ENCODE measurements around the gene AATK. TPM values are rescaled to one million over a fixed set of nuclear protein-coding genes. Genes with fewer than 3 reads are reported as not detected.

Gene AATK
- total RNA-seq, 1 experiment from 2014 or later: 4.4 TPM

GRCh38 chr17:81096741-81097133 lies 69.3 kb downstream of the AATK start:
- ChIA-PET CTCF (interaction anchor here (0.7 to 3.5 kb wide), 5 partner anchors 18 to 108 kb away, joined by 3 to 34 read pairs (median 4); no protein-coding TSS in a partner anchor), POLR2A (no interaction called here), RAD21 (ENCODE audit: low non-redundant PET in 1 of 2, low total read pairs in 2 of 2, uncharacterized antibody in 2 of 2, unreplicated experiment in 2 of 2) (interaction anchor here in 1 of 2 experiments (1.2 kb wide), 1 partner anchor 73 kb away, joined by 6 read pairs; no protein-coding TSS in a partner anchor)
- ATAC-seq (no peak), DNase-seq (ENCODE audit: low read depth, low spot score) (no peak)
- H3K4me2 ChIP-seq (ENCODE audit: low read length): peak overlapping the region; percentile 94
- H2AFZ ChIP-seq (ENCODE audit: low read depth, low read length, poor library complexity, severe bottlenecking): no peak overlapping the region
- no peaks in the 10 kb centered on the region for H3K27me3 ChIP-seq (ENCODE audit: insufficient read depth, low read length)
- H4K20me1 ChIP-seq (ENCODE audit: insufficient read depth): no peaks in the 10 kb centered on the region
- H3K9me3 ChIP-seq (ENCODE audit: control insufficient read depth in 1 of 2, insufficient read depth in 1 of 2, low read depth in 1 of 2, low read length in 2 of 2): no peaks in the 10 kb centered on the region
- H3K9ac ChIP-seq (ENCODE audit: low read length): peak overlapping the region; percentile 72
- H3K4me1 ChIP-seq (ENCODE audit: control insufficient read depth in 1 of 2, insufficient read depth in 2 of 2, low read length in 2 of 2): peaks cover 71 to 85% of the 10 kb centered on the region in 2 experiments
- peak overlapping the region in 1 of 2 experiments; percentile 53; a peak in 2 of 4 replicates for H3K4me3 ChIP-seq (replicated peaks in 1 of 2; ENCODE audit: low read depth in 1 of 2, low read length in 2 of 2)
- peaks cover 13% of the 10 kb centered on the region; the same call in 1 of the 2 replicates for H3K79me2 ChIP-seq (ENCODE audit: insufficient read depth, low read length)
- H3K27ac ChIP-seq (ENCODE audit: low read depth, low read length): peak overlapping the region; percentile 95
- TF ChIP-seq SP1 (IDR thresholded peaks at IDR 0.05; ENCODE audit: low read depth) (no peak), RAD21 (IDR thresholded peaks at IDR 0.05; ENCODE audit: low read depth) (no peak), TCF7L2 (IDR thresholded peaks at IDR 0.05; ENCODE audit: borderline replicate concordance, extremely low read depth, insufficient read depth, insufficient read length) (no peak), EGR1 (IDR thresholded peaks at IDR 0.05; ENCODE audit: low read depth) (no peak), ZNF274 (IDR thresholded peaks at IDR 0.05; ENCODE audit: low read depth, low read length) (no peak), REST (IDR thresholded peaks at IDR 0.05; ENCODE audit: low read depth) (no peak), SRF (IDR thresholded peaks at IDR 0.05; ENCODE audit: low read depth) (no peak), MAX (IDR thresholded peaks at IDR 0.05) (no peak), ELF1 (IDR thresholded peaks at IDR 0.05; ENCODE audit: borderline replicate concordance, low read depth) (no peak), EZH2phosphoT487 (IDR thresholded peaks at IDR 0.05; ENCODE audit: borderline replicate concordance) (no peak), ATF3 (IDR thresholded peaks at IDR 0.05) (no peak), CTCF (IDR thresholded peaks at IDR 0.05 in 2 of 3, conservative IDR thresholded peaks at IDR 0.05 in 1 of 3; ENCODE audit: borderline replicate concordance in 1 of 3, insufficient read depth in 1 of 3, low read depth in 2 of 3, low read length in 2 of 3) (no peak), POLR2AphosphoS5 (IDR thresholded peaks at IDR 0.05; ENCODE audit: low read depth, low read length) (no peak), SIN3A (IDR thresholded peaks at IDR 0.05; ENCODE audit: low read depth) (no peak), CBX3 (IDR thresholded peaks at IDR 0.05; ENCODE audit: low read depth) (no peak), CEBPB (IDR thresholded peaks at IDR 0.05; ENCODE audit: low read depth) (no peak), ZBTB33 (IDR thresholded peaks at IDR 0.05; ENCODE audit: extremely low read depth, insufficient replicate concordance, low read length) (no peak)
- intact Hi-C loops (cut with micrococcal nuclease): no loop called here
- BruUV-seq (replicated peaks): no TSS peak
- H3K9me2 ChIP-seq (ENCODE audit: insufficient read depth): no peaks in the 10 kb centered on the region
- peaks cover 0 to 24% of the 10 kb centered on the region in 2 experiments; a peak in 2 of 4 replicates for H3K36me3 ChIP-seq (ENCODE audit: control insufficient read depth in 1 of 2, insufficient read depth in 2 of 2, low read length in 2 of 2)

All from HCT116 (cell line).